RWPE1 (cell line): Measurements from ENCODE around the gene NRSN2.
A peak's percentile ranks its signal among the peaks of the same experiment; 100 is the strongest.
"Not testable (repeated sequence)": the region's sequence is repeated elsewhere in the genome, so short reads cannot be mapped to it uniquely, and the experiment has no call there.

Experiments
- CTCF ChIA-PET: fragments of 350-600 bp; sonication (Branson Sonifier 250); formaldehyde crosslinking; extraction: SDS; loops from one replicate; lab custom pipeline; 2021; lab: Yijun Ruan, JAX
- POLR2A ChIA-PET: fragments of 400-600 bp; formaldehyde crosslinking; extraction: SDS; loops from one replicate; lab custom pipeline; 2020; ENCODE audit warnings: antibody characterized with exemption; ENCODE audit not compliant: low non-redundant PET; lab: Yijun Ruan, JAX
- DNase-seq: peaks from one replicate; pipeline ENCODE4 v3.0.0; 2012; ENCODE audit warnings: low spot score
- H3K27ac ChIP-seq: fragments of 450-650 bp; 2 replicates; pipeline ENCODE4 v1.5.1; 2017
- TF ChIP-seq, protein P1 (sequence below): fragments of 450-650 bp; conservative IDR thresholded peaks from 2 replicates; pipeline ENCODE4 v1.5.1; 2017; ENCODE audit warnings: low read depth, mild to moderate bottlenecking

Gene NRSN2

DNA sequence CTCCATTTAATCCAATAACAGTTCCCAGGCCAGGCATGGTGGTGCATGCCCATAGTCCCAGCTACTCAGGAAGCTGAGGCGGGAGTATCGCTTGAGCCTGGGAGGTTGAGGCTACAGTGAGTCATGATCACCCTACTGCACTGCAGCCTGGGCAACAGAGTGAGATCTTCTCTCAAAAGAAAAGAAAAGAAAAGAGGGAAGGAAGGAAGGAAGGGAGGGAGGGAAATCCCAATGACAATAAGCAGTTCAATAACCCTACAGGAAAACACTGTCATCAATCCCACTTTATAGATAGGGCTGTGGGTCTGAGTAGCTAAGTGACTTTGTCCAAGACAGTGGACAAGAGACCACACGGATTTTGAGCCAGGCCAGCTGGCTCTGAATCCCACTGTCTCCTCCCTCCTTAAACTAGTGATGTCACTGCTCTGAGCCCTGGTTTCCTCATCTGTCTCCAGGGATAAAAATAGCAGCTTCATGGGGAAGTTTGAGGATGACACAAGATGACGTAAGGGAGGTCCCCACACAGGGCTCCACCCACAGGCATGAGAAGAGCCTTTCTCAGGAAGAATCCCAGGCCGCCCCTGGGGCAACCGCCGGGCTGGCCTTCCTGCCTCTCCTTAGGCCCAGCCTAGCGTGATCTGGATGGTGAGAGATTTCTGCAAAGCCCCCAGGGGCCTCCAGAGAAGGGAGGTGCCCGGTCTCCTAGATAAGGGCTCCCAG lies 26.4 kb downstream of the NRSN2 start:
- TF ChIP-seq, protein P1, sequence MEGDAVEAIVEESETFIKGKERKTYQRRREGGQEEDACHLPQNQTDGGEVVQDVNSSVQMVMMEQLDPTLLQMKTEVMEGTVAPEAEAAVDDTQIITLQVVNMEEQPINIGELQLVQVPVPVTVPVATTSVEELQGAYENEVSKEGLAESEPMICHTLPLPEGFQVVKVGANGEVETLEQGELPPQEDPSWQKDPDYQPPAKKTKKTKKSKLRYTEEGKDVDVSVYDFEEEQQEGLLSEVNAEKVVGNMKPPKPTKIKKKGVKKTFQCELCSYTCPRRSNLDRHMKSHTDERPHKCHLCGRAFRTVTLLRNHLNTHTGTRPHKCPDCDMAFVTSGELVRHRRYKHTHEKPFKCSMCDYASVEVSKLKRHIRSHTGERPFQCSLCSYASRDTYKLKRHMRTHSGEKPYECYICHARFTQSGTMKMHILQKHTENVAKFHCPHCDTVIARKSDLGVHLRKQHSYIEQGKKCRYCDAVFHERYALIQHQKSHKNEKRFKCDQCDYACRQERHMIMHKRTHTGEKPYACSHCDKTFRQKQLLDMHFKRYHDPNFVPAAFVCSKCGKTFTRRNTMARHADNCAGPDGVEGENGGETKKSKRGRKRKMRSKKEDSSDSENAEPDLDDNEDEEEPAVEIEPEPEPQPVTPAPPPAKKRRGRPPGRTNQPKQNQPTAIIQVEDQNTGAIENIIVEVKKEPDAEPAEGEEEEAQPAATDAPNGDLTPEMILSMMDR = no peak
- ChIA-PET POLR2A (interaction anchor here (1.4 kb wide), 1 partner anchor 34 kb away, joined by 4 read pairs; no protein-coding TSS in a partner anchor), CTCF (no interaction called here)
- H3K27ac ChIP-seq = peak overlapping the region; percentile 94
- peak; percentile 71 for DNase-seq

DNA sequence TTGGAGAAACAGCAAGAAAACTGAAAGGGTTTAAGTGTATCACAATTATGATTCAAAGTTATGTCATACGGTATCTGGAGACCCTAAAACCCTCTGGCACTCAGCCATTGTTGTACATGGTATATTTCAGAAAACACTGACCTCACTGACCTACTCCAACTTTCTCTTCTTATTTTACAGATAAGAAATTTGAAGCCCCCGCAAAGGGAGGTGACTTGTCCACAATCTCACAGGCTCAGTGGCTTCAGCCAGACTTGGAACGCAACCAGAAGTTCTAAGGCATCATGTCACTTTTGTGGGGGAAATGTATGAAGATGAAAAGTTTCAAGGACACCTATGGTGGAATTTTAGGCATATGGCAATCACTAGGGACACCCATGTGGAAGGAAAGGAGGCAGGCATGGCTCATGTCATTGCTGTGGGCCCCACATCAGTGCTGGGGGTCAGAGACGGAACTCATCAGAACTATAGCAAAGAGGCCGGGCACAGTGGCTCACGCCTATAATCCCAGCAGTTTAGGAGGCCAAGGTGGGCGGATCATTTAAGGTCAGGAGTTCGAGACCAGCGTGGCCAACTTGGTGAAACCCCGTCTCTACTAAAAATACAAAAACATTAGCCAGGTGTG lies 28.5 kb downstream of the NRSN2 start:
- no peak for DNase-seq
- ChIA-PET POLR2A (no interaction called here), CTCF (interaction anchor here (0.8 kb wide), 1 partner anchor 13 kb away, joined by 4 read pairs; no protein-coding TSS in a partner anchor)
- peak overlapping the region; percentile 94 for H3K27ac ChIP-seq
- TF ChIP-seq, protein P1 = no peak

DNA sequence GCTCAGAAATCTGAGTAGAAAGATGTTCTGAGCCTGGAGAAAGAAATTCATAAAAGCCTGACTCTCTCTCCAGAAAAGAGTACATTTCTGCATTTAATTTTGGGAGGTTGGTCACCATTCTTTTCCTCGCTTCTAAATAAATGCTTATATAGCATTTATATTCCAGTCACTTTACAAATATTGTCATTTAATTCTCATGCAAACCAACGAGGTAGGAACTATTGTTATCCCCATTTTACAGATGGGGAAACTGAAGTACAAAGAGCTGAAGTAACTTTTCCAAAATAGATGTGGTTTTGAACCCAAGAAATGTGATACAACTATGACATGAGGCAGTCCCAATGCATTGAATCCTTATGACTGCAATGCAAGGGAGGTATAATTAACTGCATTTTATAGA lies 29.2 kb downstream of the NRSN2 start:
- peak overlapping the region; percentile 94; the same call in 1 of the 2 replicates for H3K27ac ChIP-seq
- POLR2A ChIA-PET = no interaction called here
- TF ChIP-seq, protein P1 = no peak
- CTCF ChIA-PET = no interaction called here
- DNase-seq = no peak

DNA sequence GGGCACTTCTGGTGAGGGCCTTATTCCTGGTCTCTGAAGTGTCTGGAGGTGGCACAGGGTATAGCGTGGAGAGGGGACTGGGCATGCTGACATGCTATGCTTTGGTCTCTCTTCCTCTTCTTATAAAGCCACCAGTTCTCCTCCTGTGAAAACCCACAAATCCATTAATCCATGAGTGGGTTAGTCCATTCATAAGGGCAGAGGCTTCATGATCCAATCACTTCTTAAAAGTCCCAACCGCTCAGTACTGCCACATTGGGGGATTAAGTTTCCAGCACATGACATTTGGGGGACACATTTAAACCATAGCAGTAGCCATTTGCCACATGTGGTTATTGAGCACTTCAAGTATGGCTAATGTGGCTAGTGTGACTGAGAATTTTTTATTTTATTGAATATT lies 29.8 kb downstream of the NRSN2 start:
- POLR2A ChIA-PET = no interaction called here
- CTCF ChIA-PET = no interaction called here
- peak overlapping the region; percentile 99; the same call in 1 of the 2 replicates for H3K27ac ChIP-seq

DNA sequence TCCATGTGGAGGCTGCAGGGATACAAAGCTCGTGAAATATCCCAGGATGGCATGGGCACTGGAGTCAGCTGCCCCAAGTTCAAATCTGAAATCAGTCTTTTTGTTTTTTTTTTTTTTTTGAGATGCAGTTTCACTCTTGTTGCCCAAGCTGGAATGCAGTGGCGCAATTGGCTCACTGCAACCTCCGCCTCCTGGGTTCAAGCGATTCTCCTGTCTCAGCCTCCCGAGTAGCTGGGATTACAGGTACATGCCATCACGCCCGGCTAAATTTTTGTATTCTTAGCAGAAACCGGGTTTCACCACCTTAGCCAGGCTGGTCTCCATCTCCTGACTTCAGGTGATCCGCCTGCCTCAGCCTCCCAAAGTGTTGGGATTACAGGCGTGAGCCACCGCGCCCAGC lies 30.7 kb downstream of the NRSN2 start:
- H3K27ac ChIP-seq = peak overlapping the region; percentile 99
- CTCF ChIA-PET = interaction anchor here (0.6 to 1.1 kb wide), 3 partner anchors 9 to 35 kb away, joined by 3 to 5 read pairs (median 3); no protein-coding TSS in a partner anchor

More for the DNA sequence above, 29.8 kb downstream of the NRSN2 start:
- no peak for DNase-seq
- TF ChIP-seq, protein P1 = no peak

DNA sequence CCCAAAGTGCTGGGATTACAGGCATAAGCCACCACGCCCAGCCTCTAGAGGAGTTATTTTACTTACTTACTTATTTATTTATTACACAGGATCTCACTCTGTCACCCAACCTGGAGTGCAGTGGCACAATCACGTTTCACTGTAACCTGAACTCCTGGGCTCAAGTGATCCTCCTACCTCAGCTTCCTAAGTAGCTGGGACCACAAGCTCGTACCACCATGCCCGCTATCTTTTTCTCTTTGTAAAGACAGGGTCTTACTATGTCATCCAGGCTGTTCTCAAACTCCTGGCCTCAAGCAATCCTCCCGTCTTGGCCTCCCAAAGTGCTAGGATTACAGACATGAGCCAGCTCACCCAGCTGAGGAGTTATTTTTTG lies 32.0 kb downstream of the NRSN2 start:
- H3K27ac ChIP-seq = peak overlapping the region; percentile 99
- CTCF ChIA-PET = no interaction called here
- TF ChIP-seq, protein P1 = no peak
- POLR2A ChIA-PET = interaction anchor here (0.8 to 3.5 kb wide), 2 partner anchors 16 to 28 kb away, joined by 3 to 41 read pairs; no protein-coding TSS in a partner anchor
- DNase-seq = no peak

More for the DNA sequence above, 30.7 kb downstream of the NRSN2 start:
- DNase-seq, POLR2A ChIA-PET: not testable (repeated sequence)
